Measurements from ENCODE around the gene TH.

GRCh38 chr11:2217211-2218030, 45.8 kb upstream of the TH start:
- TF ChIP-seq POLR2A (IDR thresholded peaks at IDR 0.05) (no peak), CTCF (IDR thresholded peaks at IDR 0.05 in 8 of 11, conservative IDR thresholded peaks at IDR 0.05 in 3 of 11) (no peak), POLR2AphosphoS5 (IDR thresholded peaks at IDR 0.05) (peak in 2 of 3 donors; percentile 10 to 32)

All from spleen (tissue), 7 donors.